OCI-M2 (cell line): ENCODE measurements around the gene POLE.

ENCODE experiments used
- DNase-seq: peaks from one replicate; lab custom pipeline; 2025; ENCODE audit not compliant: unreplicated experiment; lab: John Stamatoyannopoulos, UW

The POLE gene

DNA sequence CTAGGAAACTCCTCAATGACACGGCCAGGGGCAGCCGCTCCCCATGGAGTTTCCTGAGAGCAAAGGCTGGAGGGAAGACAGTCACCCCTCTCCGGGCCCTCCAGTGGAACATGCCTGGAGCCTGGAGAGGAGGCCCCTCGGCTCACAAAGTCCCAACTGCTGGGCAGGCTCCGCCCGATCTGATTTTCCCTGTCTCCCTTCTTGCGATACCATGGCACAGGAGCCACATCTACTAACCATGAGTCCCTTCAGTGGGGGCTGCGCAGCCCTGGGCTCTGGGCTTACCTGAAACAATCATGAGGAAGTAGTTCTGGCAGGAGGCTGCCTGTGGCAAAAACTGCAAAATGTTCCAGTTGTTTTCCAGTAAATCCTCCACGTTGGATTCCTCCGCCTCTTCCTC lies 53.2 kb downstream of the POLE start:
- DNase-seq, result no peak

- no peak for DNase-seq
Measured at GRCh38 chr12:132633398-132633797, 53.7 kb downstream of the POLE start.

GRCh38 chr12:132632521-132633228 lies 54.5 kb downstream of the POLE start:
- no peak for DNase-seq

- DNase-seq, result no peak
Measured at GRCh38 chr12:132631666-132632065, 55.5 kb downstream of the POLE start.

DNA sequence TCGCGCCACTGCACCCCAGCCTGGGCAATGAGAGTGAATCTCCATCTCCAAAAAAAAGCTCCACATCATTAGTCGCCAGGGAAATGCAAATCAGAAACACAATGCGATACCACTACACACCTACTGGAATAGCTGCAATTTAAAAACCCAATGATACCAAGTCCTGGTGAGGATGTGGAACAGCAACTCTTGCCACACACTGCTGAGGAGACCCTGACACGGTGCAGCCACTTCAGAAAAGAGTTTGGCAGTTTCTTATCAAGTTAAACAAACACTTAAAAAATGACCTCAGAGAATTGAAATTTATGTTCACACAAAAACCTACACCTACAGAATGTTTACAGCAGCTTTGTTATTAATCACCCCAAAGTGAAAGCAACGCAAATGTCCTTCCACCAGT lies 56.5 kb downstream of the POLE start:
- DNase-seq, result no peak

- no peak for DNase-seq
Measured at GRCh38 chr12:132629330-132629729, 57.8 kb downstream of the POLE start.

DNA sequence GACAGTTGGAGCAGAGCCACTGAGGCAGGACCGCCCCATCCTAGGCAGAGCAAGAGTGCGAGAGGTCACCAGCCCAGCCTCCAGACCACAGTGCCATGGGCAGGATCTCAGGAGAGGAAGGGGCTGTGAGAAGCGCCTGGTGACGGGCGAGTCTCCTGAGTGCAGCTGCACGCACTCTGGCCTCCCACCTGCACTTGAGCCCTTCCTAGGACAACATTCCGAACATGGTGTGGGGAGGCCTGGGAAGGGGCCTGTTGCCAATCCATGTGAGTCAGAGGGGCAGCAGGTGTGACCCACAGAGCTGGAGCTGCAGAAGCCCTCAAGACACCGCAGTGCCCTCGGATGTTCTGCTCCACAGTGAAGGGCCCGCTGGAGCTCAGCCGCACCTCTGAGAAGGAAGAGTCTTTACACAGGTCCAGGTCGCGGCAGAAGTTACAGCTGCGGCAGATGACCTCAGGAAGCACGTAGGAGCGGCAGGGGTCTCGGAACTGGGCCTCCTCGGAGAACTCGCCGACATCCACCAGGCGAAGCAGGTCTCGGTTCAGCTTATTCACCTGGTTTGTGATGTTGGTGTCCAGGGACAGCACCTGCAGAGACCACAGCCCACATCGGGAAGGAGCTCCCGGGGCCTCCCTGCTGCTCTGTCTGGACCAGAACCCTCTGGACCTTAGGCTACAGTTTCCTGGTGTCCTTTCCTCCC lies 61.3 kb downstream of the POLE start:
- no peak for DNase-seq

DNA sequence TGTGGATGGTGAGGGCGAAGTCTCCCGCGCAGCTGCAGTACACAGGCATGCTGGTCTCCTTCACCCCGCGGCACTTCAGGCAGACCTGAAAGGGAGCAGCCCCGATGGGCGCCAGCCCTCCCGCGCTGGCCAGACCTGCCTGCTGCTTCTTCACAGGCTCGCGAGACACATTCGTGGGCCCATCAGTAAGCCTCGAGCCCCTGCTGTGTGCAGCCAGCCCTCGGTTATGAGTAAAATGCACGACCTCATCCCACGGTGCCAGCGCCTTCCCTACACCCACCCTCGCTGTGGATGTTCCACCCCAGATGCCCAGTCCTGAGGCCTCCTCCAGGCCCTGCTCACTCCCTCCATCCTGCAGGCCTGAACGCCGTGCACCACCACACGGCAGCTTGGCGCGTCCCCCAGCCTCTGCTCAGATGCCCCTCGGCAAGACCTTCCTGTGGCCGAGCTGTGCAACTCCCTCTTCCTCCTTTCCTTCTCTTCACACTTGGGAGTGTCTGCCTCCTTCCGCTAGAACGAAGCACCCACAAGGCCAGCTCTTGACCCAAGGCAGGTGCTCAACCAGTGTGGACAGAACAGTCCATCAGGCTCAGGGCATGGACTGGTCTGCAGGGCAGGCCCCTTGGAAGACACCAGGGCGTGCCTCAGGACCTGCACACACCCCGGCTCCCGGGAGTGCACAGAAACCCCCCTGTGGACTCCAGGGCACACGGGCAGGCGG lies 62.1 kb downstream of the POLE start:
- no peak for DNase-seq

- DNase-seq, result no peak
Measured at GRCh38 chr12:132624186-132624855, 62.8 kb downstream of the POLE start.

DNA sequence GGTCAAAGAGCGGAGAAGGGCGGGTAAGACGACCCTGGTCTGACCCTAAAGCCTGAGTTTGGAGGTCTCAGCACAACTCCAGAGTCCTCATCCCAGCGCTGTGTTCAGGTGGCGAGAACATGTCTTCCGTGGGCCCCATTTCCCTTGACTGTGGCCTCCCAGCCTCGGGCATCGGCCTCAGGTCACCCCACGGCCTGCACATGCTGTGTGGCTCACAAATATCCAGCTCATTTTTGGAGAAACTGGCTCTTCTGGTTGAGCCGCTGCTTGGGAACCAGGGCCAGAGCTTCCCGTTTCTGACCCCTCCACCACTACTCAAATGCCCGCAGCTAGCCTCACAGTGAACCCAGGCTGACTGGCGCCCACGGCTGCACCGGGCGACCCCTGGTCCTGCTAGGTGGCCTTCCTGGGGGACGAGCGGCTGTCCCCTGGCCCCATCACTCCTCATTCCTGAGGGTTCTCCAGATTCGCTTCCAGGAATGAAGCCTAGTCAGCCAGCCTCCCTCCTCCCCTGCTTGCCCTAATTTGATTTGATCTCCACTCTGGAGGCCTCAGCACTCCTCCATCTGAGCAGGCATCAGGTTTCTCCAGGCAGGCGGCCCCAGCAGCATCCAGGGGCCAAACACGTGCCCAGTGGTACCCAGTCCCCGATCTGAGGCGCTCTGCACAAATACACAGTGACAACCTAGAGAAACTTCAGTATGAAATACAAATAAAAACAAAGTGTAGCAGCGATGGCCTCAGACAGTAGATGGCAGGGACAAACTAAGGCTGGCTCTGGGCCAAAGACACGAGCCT lies 63.9 kb downstream of the POLE start:
- DNase-seq, result no peak

GRCh38 chr12:132622437-132623071 lies 64.6 kb downstream of the POLE start:
- no peak for DNase-seq

DNA sequence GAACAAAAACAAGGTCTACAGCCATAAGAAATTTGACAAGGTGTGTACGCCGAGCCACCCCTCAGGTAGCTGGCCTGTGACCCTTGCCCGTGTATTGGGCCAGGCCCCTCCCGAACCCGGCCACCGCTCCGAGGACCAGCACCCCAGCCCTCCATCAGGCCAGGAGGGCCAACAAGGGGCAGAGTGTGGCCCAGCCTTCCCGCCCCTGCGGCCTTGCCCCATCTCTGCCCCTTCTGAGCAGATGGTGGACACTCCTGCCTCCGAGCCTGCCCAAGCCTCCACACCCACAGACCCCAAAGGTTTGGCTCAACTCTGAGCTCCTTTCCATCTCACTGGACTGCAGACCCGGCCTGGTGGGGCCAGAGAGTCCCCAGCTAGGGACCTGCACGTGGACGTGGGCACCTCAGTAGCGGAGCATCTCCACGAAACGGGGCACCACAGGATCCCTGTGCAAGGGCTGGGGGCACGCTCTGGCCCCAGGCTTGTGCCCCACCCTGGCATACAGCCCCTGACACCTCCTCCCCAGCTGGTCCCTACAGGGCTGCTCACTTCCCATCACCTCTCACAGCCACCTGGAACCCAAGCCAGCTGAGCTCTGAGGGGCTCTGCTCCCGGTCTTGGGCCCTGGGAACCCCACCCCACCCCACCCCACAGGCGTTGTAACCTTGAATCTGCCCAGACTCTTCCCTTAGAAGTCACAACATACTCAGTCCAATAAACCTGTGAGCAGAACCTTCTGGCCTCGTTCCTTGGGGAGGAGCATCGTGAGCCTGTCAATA lies 65.3 kb downstream of the POLE start:
- no peak for DNase-seq

DNA sequence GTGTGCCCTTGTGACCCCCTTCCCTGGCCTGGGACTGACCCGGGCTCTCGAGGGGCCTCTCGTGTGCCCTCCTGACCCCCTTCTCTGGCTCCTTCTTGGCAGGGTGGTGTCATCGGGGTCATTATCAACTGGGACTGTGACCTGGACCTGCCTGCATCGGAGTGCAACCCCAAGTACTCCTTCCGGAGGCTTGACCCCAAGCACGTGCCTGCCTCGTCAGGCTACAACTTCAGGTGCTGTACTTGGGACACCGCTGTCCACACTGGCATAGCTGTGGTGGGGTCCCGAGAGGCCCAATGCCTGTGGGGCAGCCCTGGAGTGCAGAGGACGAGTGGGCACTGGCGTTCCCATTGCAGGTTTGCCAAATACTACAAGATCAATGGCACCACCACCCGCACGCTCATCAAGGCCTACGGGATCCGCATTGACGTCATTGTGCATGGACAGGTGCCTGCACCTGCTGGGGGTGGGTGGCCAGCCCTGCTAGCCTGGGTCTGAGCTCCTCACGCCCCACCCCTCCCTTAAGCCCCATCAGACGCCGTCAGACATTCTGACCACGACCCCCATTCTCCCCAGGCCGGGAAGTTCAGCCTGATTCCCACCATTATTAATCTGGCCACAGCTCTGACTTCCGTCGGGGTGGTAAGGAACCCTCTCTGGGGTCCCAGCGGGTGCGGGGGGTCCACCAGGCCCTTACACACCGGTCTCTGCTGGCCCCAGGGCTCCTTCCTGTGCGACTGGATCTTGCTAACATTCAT lies 66.1 kb downstream of the POLE start:
- no peak for DNase-seq

DNA sequence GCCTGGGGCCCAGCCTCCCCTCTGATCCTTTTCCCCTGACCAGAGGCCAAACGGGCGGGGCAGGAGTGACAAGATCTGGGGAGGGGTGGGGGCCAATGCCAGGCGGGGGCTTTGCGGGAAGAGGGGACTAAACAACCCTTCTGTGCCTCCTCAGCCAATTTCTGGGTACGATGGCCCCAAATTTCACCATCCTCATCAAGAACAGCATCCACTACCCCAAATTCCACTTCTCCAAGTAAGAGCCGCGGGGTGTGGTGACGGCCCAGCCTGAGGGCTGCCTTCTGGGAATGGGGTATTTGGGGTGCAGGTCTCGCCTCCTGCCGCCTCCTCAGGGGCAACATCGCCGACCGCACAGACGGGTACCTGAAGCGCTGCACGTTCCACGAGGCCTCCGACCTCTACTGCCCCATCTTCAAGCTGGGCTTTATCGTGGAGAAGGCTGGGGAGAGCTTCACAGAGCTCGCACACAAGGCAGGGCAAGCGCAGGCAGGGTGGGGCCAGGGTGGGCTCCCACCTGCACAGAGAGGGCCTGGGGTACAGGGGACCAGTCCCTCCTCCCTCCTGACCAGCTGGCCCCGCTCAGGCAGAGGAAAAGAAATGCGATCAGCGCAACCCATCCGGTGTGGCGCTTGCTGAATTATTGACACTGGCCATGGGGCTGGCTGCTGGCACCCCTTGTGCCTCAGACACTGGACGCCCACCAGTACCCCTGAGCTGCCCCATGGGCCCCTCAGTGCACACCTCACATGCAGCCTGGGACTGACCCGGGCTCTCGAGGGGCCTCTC lies 66.8 kb downstream of the POLE start:
- no peak for DNase-seq

DNA sequence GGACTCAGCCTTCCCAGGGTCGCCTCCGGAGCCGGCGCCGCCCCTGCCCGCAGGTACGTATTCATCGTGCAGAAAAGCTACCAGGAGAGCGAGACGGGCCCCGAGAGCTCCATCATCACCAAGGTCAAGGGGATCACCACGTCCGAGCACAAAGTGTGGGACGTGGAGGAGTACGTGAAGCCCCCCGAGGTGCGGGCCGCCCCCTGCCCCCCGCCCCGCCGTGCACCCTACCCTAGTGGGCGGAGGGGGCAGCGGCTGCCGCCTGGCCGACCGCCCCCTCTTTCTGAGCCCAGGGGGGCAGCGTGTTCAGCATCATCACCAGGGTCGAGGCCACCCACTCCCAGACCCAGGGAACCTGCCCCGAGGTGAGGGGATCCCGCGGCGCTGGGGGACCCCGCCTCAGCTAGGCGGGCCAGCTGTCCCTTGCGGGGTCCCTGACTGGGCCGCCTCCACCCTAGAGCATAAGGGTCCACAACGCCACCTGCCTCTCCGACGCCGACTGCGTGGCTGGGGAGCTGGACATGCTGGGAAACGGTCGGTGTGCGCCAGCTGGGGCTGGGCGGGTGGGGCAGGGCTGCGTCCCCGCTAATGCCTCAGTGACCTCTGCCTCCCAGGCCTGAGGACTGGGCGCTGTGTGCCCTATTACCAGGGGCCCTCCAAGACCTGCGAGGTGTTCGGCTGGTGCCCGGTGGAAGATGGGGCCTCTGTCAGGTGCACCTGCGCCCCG lies 67.6 kb downstream of the POLE start:
- no peak for DNase-seq

DNA sequence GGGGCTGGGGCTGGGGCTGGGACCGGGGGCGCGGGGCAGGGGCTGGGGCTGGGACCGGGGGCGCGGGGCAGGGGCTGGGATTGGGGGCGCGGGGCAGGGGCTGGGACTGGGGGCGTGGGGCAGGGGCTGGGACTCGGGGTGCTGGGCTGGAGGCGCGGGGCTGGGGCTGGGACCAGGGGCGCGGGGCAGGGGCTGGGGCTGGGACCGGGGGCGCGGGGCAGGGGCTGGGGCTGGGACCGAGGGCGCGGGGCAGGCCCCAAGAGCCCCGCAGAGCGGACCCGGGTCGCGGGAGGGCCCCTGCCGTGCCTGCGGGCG lies 68.1 kb downstream of the POLE start:
- DNase-seq, result no peak

- no peak for DNase-seq
Measured at GRCh38 chr12:132618683-132619043, 68.5 kb downstream of the POLE start, which contains the start of gene P2RX2. P2RX2 (plus strand) TSS chr12:132618776; CDS start chr12:132618817, 41 bp downstream.
